Loucy (cell line): Measurements from ENCODE around the gene APRT.

ENCODE experiments used
- H2AFZ ChIP-seq: fragments of 200-600 bp; sonication (generic); 2 replicates; pipeline ENCODE4 v1.6.0; 2016; ENCODE audit warnings: antibody characterized with exemption, mild to moderate bottlenecking, low read length, moderate library complexity
- H3F3A ChIP-seq: fragments of 200-600 bp; 2 replicates; pipeline ENCODE4 v1.6.0; 2016; ENCODE audit warnings: antibody characterized with exemption, low read depth, mild to moderate bottlenecking
- H3K27me3 ChIP-seq: fragments of 200-600 bp; sonication (generic); 2 replicates; pipeline ENCODE4 v1.6.1; 2014; ENCODE audit warnings: low read length, mild to moderate bottlenecking; ENCODE audit not compliant: insufficient read depth, poor library complexity, severe bottlenecking
- H3K36me3 ChIP-seq: fragments of 200-600 bp; sonication (generic); 2 replicates; pipeline ENCODE4 v1.6.1; 2016; ENCODE audit warnings: low read length; ENCODE audit not compliant: insufficient read depth
- H3K4me1 ChIP-seq: fragments of 200-600 bp; sonication (generic); 2 replicates; pipeline ENCODE4 v1.5.1; 2014; ENCODE audit warnings: low read length, mild to moderate bottlenecking; ENCODE audit not compliant: insufficient read depth, poor library complexity, severe bottlenecking
- H3K4me2 ChIP-seq: fragments of 200-600 bp; sonication (generic); 2 replicates; pipeline ENCODE4 v1.6.0; 2014; ENCODE audit warnings: antibody characterized with exemption, low read length, low read depth, mild to moderate bottlenecking; ENCODE audit not compliant: poor library complexity, severe bottlenecking
- H3K4me3 ChIP-seq: fragments of 200-600 bp; sonication (generic); 2 replicates; pipeline ENCODE4 v1.5.1; 2014; ENCODE audit warnings: low read length, mild to moderate bottlenecking, mixed read lengths; ENCODE audit not compliant: poor library complexity, severe bottlenecking
- H3K79me2 ChIP-seq: fragments of 200-600 bp; sonication (generic); 2 replicates; pipeline ENCODE4 v1.6.1; 2014; ENCODE audit warnings: low read length; ENCODE audit not compliant: insufficient read depth
- H3K9ac ChIP-seq: fragments of 200-600 bp; sonication (generic); 2 replicates; pipeline ENCODE4 v1.6.0; 2014; ENCODE audit warnings: mild to moderate bottlenecking, low read depth, low read length, moderate library complexity; ENCODE audit not compliant: poor library complexity, severe bottlenecking
- H3K9me2 ChIP-seq: fragments of 200-600 bp; sonication (generic); replicated peaks from 2 replicates; pipeline ENCODE4 v1.6.1; 2016; ENCODE audit warnings: low read depth, low read length, mixed read lengths
- H3K9me3 ChIP-seq: fragments of 200-600 bp; sonication (generic); 2 replicates; pipeline ENCODE4 v1.6.1; 2014; ENCODE audit warnings: mild to moderate bottlenecking, antibody characterized with exemption, low read length, low read depth; ENCODE audit not compliant: insufficient read depth
- H4K20me1 ChIP-seq: fragments of 200-600 bp; sonication (generic); 2 replicates; pipeline ENCODE4 v1.6.0; 2014; ENCODE audit warnings: antibody characterized with exemption, low read length, mild to moderate bottlenecking; ENCODE audit not compliant: insufficient read depth, poor library complexity, severe bottlenecking
- CTCF ChIP-seq: fragments of 200-600 bp; sonication (generic); conservative IDR thresholded peaks from 2 replicates; pipeline ENCODE4 v1.5.1; 2014; ENCODE audit warnings: mild to moderate bottlenecking, antibody characterized with exemption, low read length
- EZH2phosphoT487 ChIP-seq: fragments of 200-600 bp; IDR thresholded peaks from 2 replicates; pipeline ENCODE4 v1.6.1; 2018; ENCODE audit warnings: antibody characterized with exemption, mild to moderate bottlenecking, moderate library complexity, borderline replicate concordance

Gene APRT

GRCh38 chr16:88857728-88858339 is 46.1 kb upstream of the APRT start:
- Histone ChIP-seq H3K4me2 (peak overlapping the region; percentile 94), H4K20me1 (no peaks in the 10 kb centered on the region), H3K27me3 (no peaks in the 10 kb centered on the region), H3K36me3 (no peaks in the 10 kb centered on the region), H3K4me1 (peaks cover 14% of the 10 kb centered on the region), H3K9me3 (no peaks in the 10 kb centered on the region), H3K4me3 (peak overlapping the region; percentile 92), H2AFZ (peak overlapping the region; percentile 80; the same call in 1 of the 2 replicates), H3K79me2 (no peaks in the 10 kb centered on the region), H3F3A (no peaks in the 10 kb centered on the region), H3K9ac (peak overlapping the region; percentile 61), H3K9me2 (no peaks in the 10 kb centered on the region)
- TF ChIP-seq EZH2phosphoT487 (no peak), CTCF (peak; percentile 54)

- Histone ChIP-seq H3K9me2 (no peaks in the 10 kb centered on the region), H3K4me1 (peaks cover 14% of the 10 kb centered on the region), H3K9ac (peak within 1 kb of the TSS; percentile 61), H4K20me1 (no peaks in the 10 kb centered on the region), H3F3A (no peaks in the 10 kb centered on the region), H3K27me3 (no peaks in the 10 kb centered on the region), H3K36me3 (no peaks in the 10 kb centered on the region), H3K4me3 (peak within 1 kb of the TSS; percentile 92), H3K9me3 (no peaks in the 10 kb centered on the region), H3K4me2 (peak within 1 kb of the TSS; percentile 94), H2AFZ (peak within 1 kb of the TSS; percentile 80; the same call in 1 of the 2 replicates), H3K79me2 (no peaks in the 10 kb centered on the region)
- TF ChIP-seq CTCF (no peak), EZH2phosphoT487 (no peak)
These were observed 45.4 kb upstream of the APRT start, which contains the start of the genes GALNS and TRAPPC2L for GRCh38 chr16:88856828-88857727. Gene GALNS (minus strand): TSS chr16:88856947. CDS start chr16:88856877, 70 bp downstream. Gene TRAPPC2L (plus strand): TSS chr16:88857127. CDS start chr16:88857151, 24 bp downstream.

- no peaks in the 10 kb centered on the region for H3K9me2 ChIP-seq
- H3K4me2 ChIP-seq = peak overlapping the region; percentile 37
- no peaks in the 10 kb centered on the region for H3K27me3 ChIP-seq
- H2AFZ ChIP-seq = no peak overlapping the region
- H3K36me3 ChIP-seq = no peaks in the 10 kb centered on the region
- H3K9me3 ChIP-seq = no peaks in the 10 kb centered on the region
- no peaks in the 10 kb centered on the region for H3F3A ChIP-seq
- TF ChIP-seq EZH2phosphoT487 (no peak), CTCF (no peak)
- no peaks in the 10 kb centered on the region for H3K79me2 ChIP-seq
- no peak overlapping the region for H3K9ac ChIP-seq
- no peaks in the 10 kb centered on the region for H4K20me1 ChIP-seq
- H3K4me3 ChIP-seq = peak overlapping the region; percentile 92
- peaks cover 14% of the 10 kb centered on the region for H3K4me1 ChIP-seq
These were observed 44.5 kb upstream of the APRT start for GRCh38 chr16:88856122-88856827.
